A549 (cell line): ENCODE data around the gene TRIM50.
"Not testable (repeated sequence)": the region's sequence is repeated elsewhere in the genome, so short reads cannot be mapped to it uniquely, and the experiment has no call there.

ENCODE experiments used
- NFE2L2 ChIP-seq: fragments of 150-350 bp; conservative IDR thresholded peaks from 2 replicates; pipeline ENCODE4 v1.6.1; 2014; ENCODE audit warnings: low read length
- POLR2A ChIP-seq: IDR thresholded peaks from 2 replicates; pipeline ENCODE4 v1.6.1; 2012; ENCODE audit warnings: mild to moderate bottlenecking, low read length
- SMC3 ChIP-seq: fragments of >200 bp; sonication (Bioruptor Twin); formaldehyde crosslinking; IDR thresholded peaks from 3 replicates; pipeline ENCODE4 v1.6.1; 2018; ENCODE audit warnings: inconsistent platforms
- ZSCAN20 ChIP-seq: fragments of 250-450 bp; sonication (Bioruptor Pico); IDR thresholded peaks from 2 replicates; pipeline ENCODE4 v1.8.0; 2022; ENCODE audit warnings: mild to moderate bottlenecking, moderate library complexity
- TF ChIP-seq, protein P1 (sequence below): fragments of >200 bp; sonication (Bioruptor Twin); formaldehyde crosslinking; IDR thresholded peaks from 3 replicates; pipeline ENCODE4 v1.5.1; 2016
- TF ChIP-seq, protein P2 (sequence below): fragments of 450-650 bp; IDR thresholded peaks from 2 replicates; pipeline ENCODE4 v1.6.1; 2014; ENCODE audit warnings: antibody characterized with exemption

DNA sequence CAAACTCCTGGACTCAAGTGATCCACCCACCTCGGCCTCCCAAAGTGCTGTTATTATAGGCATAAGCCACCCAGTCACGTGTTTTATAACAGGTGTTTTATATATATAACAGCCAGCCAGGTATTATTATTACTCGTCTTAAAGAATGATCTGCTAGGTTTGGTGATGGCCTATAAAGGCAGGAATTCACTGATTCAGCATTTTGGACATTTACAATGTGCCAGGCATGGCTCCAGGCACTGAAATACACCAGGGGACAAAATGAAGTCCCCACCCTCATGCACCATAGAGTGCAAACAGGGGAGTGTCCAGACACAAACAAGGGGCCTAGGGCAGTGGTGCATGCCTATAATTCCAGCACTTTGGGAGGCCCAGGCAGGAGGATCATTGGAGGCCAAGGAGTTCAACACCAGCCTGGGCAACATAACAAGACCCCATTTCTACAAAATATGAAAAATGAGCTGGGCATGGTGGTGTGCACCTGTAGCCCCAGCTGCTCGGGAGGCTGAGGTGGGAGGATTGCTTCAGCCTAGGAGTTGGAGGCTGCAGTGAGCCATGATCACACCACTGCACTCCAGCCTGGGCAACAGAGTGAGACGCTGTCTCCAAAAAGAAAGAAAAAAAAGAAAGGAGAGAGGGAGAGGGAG, 4.3 kb downstream of the TRIM50 start:
- TF ChIP-seq POLR2A; NFE2L2; SMC3; ZSCAN20 (CRISPR knock-in tag): not testable (repeated sequence)
- TF ChIP-seq, protein P1, sequence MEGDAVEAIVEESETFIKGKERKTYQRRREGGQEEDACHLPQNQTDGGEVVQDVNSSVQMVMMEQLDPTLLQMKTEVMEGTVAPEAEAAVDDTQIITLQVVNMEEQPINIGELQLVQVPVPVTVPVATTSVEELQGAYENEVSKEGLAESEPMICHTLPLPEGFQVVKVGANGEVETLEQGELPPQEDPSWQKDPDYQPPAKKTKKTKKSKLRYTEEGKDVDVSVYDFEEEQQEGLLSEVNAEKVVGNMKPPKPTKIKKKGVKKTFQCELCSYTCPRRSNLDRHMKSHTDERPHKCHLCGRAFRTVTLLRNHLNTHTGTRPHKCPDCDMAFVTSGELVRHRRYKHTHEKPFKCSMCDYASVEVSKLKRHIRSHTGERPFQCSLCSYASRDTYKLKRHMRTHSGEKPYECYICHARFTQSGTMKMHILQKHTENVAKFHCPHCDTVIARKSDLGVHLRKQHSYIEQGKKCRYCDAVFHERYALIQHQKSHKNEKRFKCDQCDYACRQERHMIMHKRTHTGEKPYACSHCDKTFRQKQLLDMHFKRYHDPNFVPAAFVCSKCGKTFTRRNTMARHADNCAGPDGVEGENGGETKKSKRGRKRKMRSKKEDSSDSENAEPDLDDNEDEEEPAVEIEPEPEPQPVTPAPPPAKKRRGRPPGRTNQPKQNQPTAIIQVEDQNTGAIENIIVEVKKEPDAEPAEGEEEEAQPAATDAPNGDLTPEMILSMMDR, result not testable (repeated sequence)
- TF ChIP-seq, protein P2, sequence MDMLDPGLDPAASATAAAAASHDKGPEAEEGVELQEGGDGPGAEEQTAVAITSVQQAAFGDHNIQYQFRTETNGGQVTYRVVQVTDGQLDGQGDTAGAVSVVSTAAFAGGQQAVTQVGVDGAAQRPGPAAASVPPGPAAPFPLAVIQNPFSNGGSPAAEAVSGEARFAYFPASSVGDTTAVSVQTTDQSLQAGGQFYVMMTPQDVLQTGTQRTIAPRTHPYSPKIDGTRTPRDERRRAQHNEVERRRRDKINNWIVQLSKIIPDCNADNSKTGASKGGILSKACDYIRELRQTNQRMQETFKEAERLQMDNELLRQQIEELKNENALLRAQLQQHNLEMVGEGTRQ, result not testable (repeated sequence)
